Peyer's patch (tissue), 4 donors: Measurements from ENCODE around the gene SLC7A6.

Source experiments
- POLR2A ChIP-seq, 2 donors: fragments of 450-650 bp; IDR thresholded peaks; one replicate each; pipeline ENCODE4 v1.5.1; 2017; ENCODE audit warnings: antibody characterized with exemption in 2 of 2, mild to moderate bottlenecking in 2 of 2, moderate library complexity in 2 of 2
- TF ChIP-seq, protein P1 (sequence below), 6 experiments: fragments of 450-650 bp in 4 of 6; fragments of 200-600 bp in 2 of 6; sonication (generic) in 1 of 6; IDR thresholded peaks; one replicate each; pipeline ENCODE4 v1.5.1; 2017 to 2019; ENCODE audit warnings: antibody characterized with exemption in 6 of 6, mild to moderate bottlenecking in 3 of 6, moderate library complexity in 1 of 6

DNA sequence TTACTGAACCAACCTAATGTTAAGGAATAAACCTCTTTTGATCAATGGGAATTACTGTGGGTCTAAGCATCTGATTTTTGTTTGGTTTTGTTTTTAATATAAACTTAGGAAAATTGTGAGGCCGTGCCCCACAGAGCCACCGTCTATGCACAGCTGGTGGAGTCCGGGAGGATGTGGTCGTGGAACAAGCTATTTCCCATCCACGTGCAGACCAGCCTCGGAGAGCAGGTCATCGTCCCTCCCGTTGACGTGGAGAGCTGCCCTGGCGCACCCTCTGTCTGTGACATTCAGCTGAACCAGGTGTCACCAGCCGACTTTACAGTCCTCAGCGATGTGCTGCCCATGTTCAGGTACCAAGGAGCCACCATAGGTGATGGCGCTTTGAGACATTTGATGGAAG is 74.9 kb downstream of the SLC7A6 start:
- TF ChIP-seq, protein P1, sequence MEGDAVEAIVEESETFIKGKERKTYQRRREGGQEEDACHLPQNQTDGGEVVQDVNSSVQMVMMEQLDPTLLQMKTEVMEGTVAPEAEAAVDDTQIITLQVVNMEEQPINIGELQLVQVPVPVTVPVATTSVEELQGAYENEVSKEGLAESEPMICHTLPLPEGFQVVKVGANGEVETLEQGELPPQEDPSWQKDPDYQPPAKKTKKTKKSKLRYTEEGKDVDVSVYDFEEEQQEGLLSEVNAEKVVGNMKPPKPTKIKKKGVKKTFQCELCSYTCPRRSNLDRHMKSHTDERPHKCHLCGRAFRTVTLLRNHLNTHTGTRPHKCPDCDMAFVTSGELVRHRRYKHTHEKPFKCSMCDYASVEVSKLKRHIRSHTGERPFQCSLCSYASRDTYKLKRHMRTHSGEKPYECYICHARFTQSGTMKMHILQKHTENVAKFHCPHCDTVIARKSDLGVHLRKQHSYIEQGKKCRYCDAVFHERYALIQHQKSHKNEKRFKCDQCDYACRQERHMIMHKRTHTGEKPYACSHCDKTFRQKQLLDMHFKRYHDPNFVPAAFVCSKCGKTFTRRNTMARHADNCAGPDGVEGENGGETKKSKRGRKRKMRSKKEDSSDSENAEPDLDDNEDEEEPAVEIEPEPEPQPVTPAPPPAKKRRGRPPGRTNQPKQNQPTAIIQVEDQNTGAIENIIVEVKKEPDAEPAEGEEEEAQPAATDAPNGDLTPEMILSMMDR (IDR thresholded peaks at IDR 0.05), result no peak
- no peak for TF ChIP-seq POLR2A (IDR thresholded peaks at IDR 0.05)
